A549 treated with AZD9567 at 1 μM for 4 hours (cell line): ENCODE results near the gene PIP5K1C. TPM values are rescaled to one million over a fixed set of nuclear protein-coding genes. Genes with fewer than 3 reads are reported as not detected.

Source experiments
- total RNA-seq: library from RNA; stranded (reverse); fragments of 200-300 nt; extraction: Qiagen RNA extraction; gene quantifications from 5 replicates; pipeline ENCODE4 v1.2.3, GENCODE V29; 2022; ENCODE audit not compliant: insufficient read depth

PIP5K1C gene
- 9.2 to 14.2 TPM (median 12.9 TPM) in 5 replicates for total RNA-seq

GRCh38 chr19:3700242-3701032, at the start of gene PIP5K1C:
Gene PIP5K1C (minus strand): TSS chr19:3700468. CDS start chr19:3700390, 78 bp downstream.

DNA sequence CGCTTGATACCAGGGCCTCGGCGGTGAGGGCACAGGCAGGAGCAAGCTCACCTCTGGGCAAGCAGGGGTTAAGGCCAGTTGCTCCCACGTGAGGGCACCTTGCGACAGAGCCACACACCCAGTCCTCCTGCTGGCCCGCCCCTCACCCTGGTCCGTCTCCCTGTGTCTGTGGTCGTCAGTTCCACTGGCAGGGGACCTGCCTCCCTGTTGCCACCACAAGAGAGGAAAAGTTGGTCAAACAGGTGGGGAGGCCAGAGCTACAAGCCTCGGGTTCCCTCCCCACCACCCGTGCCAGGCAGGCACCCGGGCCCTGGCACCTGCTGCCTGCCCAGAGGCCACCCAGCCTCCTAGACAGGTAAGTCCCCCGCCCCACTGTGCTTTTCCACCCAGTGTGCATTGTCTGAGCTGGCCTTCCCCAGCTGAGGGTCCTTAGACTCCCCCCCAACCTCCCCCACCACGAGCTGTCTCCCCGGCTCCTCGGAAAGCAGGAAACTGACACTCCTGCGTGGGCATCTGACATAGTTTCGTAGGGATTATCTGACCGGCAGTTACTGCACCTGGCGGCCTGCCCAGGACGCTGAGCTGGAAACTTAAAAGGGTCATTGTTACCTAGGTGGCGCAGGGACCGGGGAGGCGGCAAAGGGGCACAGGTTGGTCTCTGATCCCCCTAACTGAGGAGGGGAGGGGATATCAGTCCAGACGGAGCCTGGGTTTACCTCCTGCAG, 8.1 kb upstream of the PIP5K1C start, which contains the start of gene TJP3:
TSS of gene TJP3 (plus strand) at position 178 of the 725 bp plus-strand sequence. CDS start 20,049 bp downstream, outside the sequence.

GRCh38 chr19:3626473-3627350, 73.6 kb downstream of the PIP5K1C start, which contains the start of gene CACTIN:
Gene CACTIN (minus strand): TSS chr19:3626790. CDS start chr19:3626762, 28 bp downstream.

DNA sequence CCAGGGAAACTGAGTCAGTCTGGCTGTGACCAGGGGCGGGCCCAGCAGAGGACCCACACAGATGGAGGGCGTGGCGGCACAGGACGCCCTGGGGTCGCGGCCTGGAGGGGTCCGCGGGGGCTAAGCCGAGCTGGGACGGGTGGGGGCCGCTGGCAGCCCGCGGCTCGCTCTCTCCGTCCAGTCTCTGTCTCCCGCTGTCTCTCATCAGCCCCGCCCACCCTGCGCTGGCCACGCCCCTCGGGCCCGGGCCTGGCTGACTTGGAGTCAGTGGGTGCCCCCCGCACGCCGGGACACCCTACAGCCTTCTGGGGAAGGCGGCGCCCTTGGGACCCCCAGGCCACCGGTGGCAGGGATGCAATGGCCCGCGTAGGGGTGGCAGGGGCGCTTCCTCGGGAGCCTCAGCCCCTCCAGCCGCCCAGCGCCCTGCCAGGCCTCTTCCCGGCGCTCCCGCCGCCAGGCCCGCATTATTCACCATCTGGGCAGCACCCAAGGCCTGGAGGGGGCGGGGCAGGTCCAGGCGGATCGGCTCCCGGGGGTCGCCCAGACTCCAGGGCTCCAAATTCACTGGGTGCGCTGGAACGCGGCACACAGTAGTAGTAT, 93.5 kb downstream of the PIP5K1C start, which contains the start of gene TBXA2R:
TSS of gene TBXA2R (minus strand) at position 186 of the 600 bp plus-strand sequence. CDS start 6,241 bp downstream, outside the sequence.

DNA sequence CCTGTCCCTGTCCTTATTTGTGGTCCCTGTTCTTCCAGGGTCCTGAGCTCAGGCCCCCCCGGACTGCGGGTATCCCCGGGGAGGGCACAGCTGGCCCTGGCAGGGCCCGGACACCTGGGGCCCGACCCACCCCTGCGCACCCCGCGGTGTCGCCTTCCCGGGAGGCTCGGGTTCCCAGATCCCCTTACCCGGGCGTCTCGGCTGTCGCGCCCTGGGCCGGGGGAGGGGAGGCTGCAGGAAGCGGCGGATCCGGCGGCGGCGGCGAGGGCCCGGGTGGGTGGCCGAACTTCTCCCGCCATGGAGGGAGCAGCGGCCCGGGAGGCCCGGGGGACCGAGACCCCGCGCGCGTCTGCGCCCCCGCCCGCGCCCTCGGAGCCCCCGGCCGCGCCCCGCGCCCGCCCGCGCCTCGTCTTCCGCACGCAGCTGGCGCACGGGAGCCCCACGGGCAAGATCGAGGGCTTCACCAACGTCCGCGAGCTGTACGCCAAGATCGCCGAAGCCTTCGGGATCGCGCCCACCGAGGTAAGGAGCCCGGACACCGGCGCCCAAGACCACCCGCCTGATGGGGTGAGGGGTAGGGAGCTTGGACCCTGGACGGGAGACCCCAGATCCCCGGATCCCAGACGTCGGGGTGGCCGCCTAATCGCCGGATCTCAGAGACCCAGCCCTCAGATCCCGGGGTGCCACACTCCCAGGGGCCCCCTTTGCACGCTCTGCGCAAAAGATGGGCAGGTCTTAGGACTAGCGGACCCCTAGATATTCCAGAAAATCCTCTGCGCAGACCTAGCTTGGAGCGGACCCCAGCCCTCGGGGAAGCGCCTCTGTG, 114.8 kb downstream of the PIP5K1C start, which contains the start of gene GIPC3:
TSS of gene GIPC3 (plus strand) at position 178 of the 826 bp plus-strand sequence. CDS start at position 298, 120 bp downstream.

Other genes starting within 250 kb of the PIP5K1C start
- 0.34 to 0.63 TPM (median 0.49 TPM) in 4 of 5 replicates, not detected in the other for gene SMIM24, start 219.9 kb downstream of the PIP5K1C start, total RNA-seq
- gene SMIM44, start 217.0 kb downstream of the PIP5K1C start, total RNA-seq, result not detected in 5 replicates
- 5.9 to 19.1 TPM (median 17.2 TPM) in 5 replicates for gene DOHH, start 199.8 kb downstream of the PIP5K1C start, total RNA-seq
- 20.6 to 37.5 TPM (median 34.1 TPM) in 5 replicates for gene FZR1, start 194.2 kb downstream of the PIP5K1C start, total RNA-seq
- gene TEKTIP1, start 161.3 kb downstream of the PIP5K1C start, total RNA-seq, result 0.18 TPM in 1 of 5 replicates, not detected in the others
- gene MFSD12, start 142.9 kb downstream of the PIP5K1C start, total RNA-seq, result 127 to 156 TPM (median 150 TPM) in 5 replicates
- 59.5 to 65.3 TPM (median 62.8 TPM) in 5 replicates for gene HMG20B, start 127.5 kb downstream of the PIP5K1C start, total RNA-seq
- gene GIPC3, start 115.0 kb downstream of the PIP5K1C start, total RNA-seq, result 0.15 to 0.26 TPM (median 0.19 TPM) in 4 of 5 replicates, not detected in the other
- gene TBXA2R, start 93.6 kb downstream of the PIP5K1C start, total RNA-seq, result 0.68 to 0.88 TPM (median 0.74 TPM) in 4 of 5 replicates, not detected in the other
- gene CACTIN, start 73.7 kb downstream of the PIP5K1C start, total RNA-seq, result 9.5 to 21.6 TPM (median 19.1 TPM) in 5 replicates
- 0.26 to 0.46 TPM (median 0.40 TPM) in 4 of 5 replicates, not detected in the other for gene TJP3, start 7.9 kb upstream of the PIP5K1C start, total RNA-seq
- gene APBA3, start 61.2 kb upstream of the PIP5K1C start, total RNA-seq, result 9.7 to 12.4 TPM (median 11.8 TPM) in 5 replicates
- gene MRPL54, start 62.2 kb upstream of the PIP5K1C start, total RNA-seq, result 53.4 to 74.7 TPM (median 65.3 TPM) in 5 replicates
- not detected in 5 replicates for gene RAX2, start 71.8 kb upstream of the PIP5K1C start, total RNA-seq
- gene MATK, start 85.9 kb upstream of the PIP5K1C start, total RNA-seq, result 0.77 to 1.0 TPM (median 0.90 TPM) in 4 of 5 replicates, not detected in the other
- gene ZFR2, start 168.6 kb upstream of the PIP5K1C start, total RNA-seq, result 0.22 to 0.31 TPM in 2 of 5 replicates, not detected in the others
- 0.04 to 0.21 TPM (median 0.06 TPM) in 4 of 5 replicates, not detected in the other for gene ATCAY, start 180.2 kb upstream of the PIP5K1C start, total RNA-seq
- gene NMRK2, start 232.6 kb upstream of the PIP5K1C start, total RNA-seq, result not detected in 5 replicates